Endothelial cell (in vitro differentiated cells): ENCODE results near the gene APOA1. TPM values are rescaled to one million over a fixed set of nuclear protein-coding genes. Genes with fewer than 3 reads are reported as not detected.
A peak's percentile ranks its signal among the peaks of the same experiment; 100 is the strongest.

Experiments used
- DNase-seq: peaks from one replicate; pipeline ENCODE4 v3.0.0; 2021; ENCODE audit warnings: low spot score
- H3K27ac Mint-ChIP-seq: one replicate; pipeline ENCODE4 v1.8.0; 2021; ENCODE audit warnings: mixed read lengths, inconsistent platforms; ENCODE audit not compliant: unreplicated experiment
- H3K27me3 Mint-ChIP-seq: one replicate; pipeline ENCODE4 v1.8.0; 2021; ENCODE audit warnings: mild to moderate bottlenecking, moderate library complexity, mixed read lengths, inconsistent platforms; ENCODE audit not compliant: unreplicated experiment
- H3K36me3 Mint-ChIP-seq: one replicate; pipeline ENCODE4 v1.8.0; 2021; ENCODE audit warnings: mild to moderate bottlenecking, low read depth, mixed read lengths, inconsistent platforms; ENCODE audit not compliant: unreplicated experiment
- H3K4me1 Mint-ChIP-seq: one replicate; pipeline ENCODE4 v1.8.0; 2021; ENCODE audit warnings: mild to moderate bottlenecking, mixed read lengths, inconsistent platforms; ENCODE audit not compliant: unreplicated experiment
- H3K4me3 Mint-ChIP-seq: one replicate; pipeline ENCODE4 v1.8.0; 2021; ENCODE audit warnings: mild to moderate bottlenecking, mixed read lengths, inconsistent platforms; ENCODE audit not compliant: unreplicated experiment
- H3K9me3 Mint-ChIP-seq: one replicate; pipeline ENCODE4 v1.8.0; 2021; ENCODE audit warnings: mixed read lengths, inconsistent platforms; ENCODE audit not compliant: unreplicated experiment
- total RNA-seq: library from RNA; stranded (reverse); fragmentation: NEBNext Ultra II Directional; extraction: Animal tissue kit (Norgen Biotek cat#: 25700); gene quantifications from one replicate; pipeline ENCODE4 v1.2.1, GENCODE V29; 2021; ENCODE audit not compliant: unreplicated experiment
- TF ChIP-seq, protein P1 (sequence below): fragments of 200-600 bp; sonication (generic); IDR thresholded peaks from one replicate; pipeline ENCODE4 v1.5.0; 2021; ENCODE audit warnings: antibody characterized with exemption; ENCODE audit not compliant: unreplicated experiment

The APOA1 gene
- total RNA-seq, 1 donor from 2014 or later = 1.2 TPM

DNA sequence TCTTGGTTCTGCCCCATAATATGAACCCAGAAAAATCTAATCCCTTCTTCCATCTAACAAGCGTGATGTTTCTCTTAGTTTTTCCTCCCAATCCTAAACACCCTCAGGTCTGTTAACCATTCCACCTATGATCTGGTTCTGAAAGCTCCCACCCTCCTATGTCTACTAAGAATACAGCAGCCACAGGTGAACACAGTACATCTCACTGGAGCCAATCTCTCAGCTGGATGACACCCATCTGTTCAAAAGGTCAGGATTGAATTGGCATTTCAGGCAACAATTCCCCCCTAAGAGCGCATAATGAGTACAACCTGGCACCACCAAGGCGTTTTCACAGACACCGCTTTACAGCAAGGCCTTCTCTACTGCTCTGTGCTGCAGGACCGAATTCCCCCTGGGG lies 19.0 kb upstream of the APOA1 start:
- H3K36me3 Mint-ChIP-seq = peaks cover 18% of the 10 kb centered on the region
- TF ChIP-seq, protein P1, sequence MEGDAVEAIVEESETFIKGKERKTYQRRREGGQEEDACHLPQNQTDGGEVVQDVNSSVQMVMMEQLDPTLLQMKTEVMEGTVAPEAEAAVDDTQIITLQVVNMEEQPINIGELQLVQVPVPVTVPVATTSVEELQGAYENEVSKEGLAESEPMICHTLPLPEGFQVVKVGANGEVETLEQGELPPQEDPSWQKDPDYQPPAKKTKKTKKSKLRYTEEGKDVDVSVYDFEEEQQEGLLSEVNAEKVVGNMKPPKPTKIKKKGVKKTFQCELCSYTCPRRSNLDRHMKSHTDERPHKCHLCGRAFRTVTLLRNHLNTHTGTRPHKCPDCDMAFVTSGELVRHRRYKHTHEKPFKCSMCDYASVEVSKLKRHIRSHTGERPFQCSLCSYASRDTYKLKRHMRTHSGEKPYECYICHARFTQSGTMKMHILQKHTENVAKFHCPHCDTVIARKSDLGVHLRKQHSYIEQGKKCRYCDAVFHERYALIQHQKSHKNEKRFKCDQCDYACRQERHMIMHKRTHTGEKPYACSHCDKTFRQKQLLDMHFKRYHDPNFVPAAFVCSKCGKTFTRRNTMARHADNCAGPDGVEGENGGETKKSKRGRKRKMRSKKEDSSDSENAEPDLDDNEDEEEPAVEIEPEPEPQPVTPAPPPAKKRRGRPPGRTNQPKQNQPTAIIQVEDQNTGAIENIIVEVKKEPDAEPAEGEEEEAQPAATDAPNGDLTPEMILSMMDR = no peak

DNA sequence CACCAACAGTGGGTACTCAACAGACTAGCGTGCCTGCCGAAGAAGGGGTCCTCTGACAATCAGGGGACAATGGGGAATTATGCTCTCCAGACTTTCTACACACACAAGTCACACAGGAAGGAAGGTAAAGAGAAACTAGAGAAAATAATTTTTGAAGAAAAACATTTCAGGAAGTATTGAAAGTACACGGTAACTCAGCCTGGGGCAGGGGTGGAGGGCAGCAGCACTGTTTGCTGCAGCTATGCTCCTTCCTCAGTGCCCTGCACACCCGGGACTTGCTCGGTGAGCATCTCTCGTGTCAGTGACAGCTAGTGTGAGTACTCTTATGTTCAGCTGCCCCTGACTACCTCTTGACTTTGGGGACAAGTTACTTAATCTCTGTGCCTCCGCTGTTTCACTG lies 18.0 kb upstream of the APOA1 start:
- TF ChIP-seq, protein P1 = no peak
- DNase-seq = no peak
- Mint-ChIP-seq H3K9me3 (no peaks in the 10 kb centered on the region), H3K4me3 (peak overlapping the region; percentile 17), H3K36me3 (peaks cover 12% of the 10 kb centered on the region), H3K27me3 (no peaks in the 10 kb centered on the region), H3K4me1 (peaks cover 5% of the 10 kb centered on the region), H3K27ac (no peak overlapping the region)

More for the DNA sequence above, 19.0 kb upstream of the APOA1 start:
- no peak for DNase-seq
- peaks cover 5% of the 10 kb centered on the region for H3K4me1 Mint-ChIP-seq
- no peak overlapping the region for H3K4me3 Mint-ChIP-seq
- H3K9me3 Mint-ChIP-seq = no peaks in the 10 kb centered on the region
- H3K27me3 Mint-ChIP-seq = peaks cover 1% of the 10 kb centered on the region
- H3K27ac Mint-ChIP-seq = no peak overlapping the region

DNA sequence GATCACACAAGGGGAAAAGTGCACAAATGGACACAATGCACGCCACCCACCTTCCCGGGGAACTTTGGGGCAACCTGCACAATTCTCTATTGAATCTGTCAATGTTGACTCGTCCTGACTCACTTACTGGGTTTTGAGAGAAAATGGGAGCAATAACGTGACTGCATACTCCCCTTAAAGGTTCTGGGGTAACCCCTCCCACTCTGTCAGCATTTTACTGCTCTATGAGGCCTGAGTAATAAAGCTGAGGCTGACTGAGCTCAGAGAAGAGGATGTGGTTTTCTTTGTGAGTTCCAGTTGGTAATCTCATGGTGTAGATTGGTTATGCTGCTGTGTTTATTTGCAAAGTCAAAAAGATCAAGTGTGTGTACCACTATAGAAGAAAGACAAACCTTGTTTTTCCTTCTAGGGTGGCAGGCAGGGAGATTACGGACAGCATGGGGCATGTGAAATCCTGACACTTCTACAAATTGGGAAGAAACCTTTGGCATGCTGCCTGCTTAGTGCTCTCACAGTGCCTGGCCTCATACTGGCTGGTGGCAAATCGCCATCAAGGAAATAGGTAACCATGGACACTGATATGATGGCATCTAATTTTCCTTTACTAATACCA lies 16.1 kb upstream of the APOA1 start:
- TF ChIP-seq, protein P1 = no peak
- Mint-ChIP-seq H3K4me1 (peaks cover 5% of the 10 kb centered on the region), H3K9me3 (no peaks in the 10 kb centered on the region), H3K36me3 (peaks cover 11% of the 10 kb centered on the region), H3K27me3 (no peaks in the 10 kb centered on the region), H3K27ac (peak overlapping the region; percentile 8), H3K4me3 (no peak overlapping the region)
- no peak for DNase-seq

DNA sequence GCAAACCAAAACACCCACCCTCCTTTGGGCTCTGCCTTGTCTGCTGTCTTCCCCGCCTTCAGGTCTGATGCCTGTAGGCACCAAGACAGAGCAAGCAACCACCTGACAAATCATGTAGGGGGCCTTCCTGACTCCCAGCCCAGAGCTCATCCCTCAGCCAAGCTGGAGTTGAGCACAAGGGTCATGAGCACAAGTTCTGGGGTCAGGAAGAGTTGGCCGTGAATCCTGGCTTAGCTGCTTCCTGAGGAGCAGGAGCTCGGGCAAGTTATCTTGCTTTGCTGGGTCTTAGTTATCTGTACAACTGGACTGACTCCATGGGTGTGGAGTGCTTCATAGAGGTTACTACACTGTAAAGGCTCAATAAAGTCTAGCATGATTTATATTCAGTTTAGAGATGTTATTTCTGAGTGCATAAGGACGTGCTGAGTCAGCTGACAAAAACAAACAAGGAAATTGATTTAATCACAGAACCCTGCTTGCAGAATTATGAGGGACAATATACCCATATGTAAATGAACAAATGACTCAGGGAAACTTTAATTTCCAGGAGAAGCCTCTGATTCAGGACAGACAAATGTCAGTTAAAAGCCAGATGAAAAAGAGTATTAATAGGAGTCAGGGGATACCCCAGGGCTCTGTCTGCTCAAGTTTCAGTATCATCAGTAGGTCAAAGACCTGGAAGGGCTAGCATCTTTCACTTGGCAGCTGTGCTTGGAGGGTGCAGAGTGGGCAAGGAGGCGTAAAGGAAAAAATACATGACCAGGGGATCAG lies 15.0 kb upstream of the APOA1 start:
- no peak for DNase-seq
- peaks cover 11% of the 10 kb centered on the region for H3K36me3 Mint-ChIP-seq
- no peaks in the 10 kb centered on the region for H3K9me3 Mint-ChIP-seq
- no peaks in the 10 kb centered on the region for H3K27me3 Mint-ChIP-seq
- H3K4me3 Mint-ChIP-seq = no peak overlapping the region
- no peak overlapping the region for H3K27ac Mint-ChIP-seq
- H3K4me1 Mint-ChIP-seq = peaks cover 5% of the 10 kb centered on the region
- TF ChIP-seq, protein P1 = no peak

DNA sequence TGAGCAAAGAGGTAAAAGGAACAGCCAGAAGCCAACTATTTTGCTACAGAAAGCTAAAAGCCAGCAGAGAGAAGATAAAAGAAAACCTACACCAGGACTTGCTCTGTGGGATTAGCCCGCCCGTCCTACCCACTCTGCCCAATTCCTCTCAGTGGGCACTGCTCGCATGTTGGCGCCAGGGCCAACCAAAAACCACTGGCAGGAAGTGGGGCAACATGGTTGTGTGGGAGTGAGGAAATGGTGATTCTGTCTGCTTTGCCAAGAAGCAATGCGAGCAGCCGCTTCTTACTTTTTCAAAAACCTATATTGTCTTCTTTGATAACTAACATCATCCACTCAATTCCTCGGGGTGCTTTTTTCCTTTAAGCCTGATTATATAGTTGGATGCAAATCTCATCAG lies 14.2 kb upstream of the APOA1 start:
- TF ChIP-seq, protein P1 = no peak
- no peaks in the 10 kb centered on the region for H3K27me3 Mint-ChIP-seq
- H3K9me3 Mint-ChIP-seq = no peaks in the 10 kb centered on the region
- no peak overlapping the region for H3K4me3 Mint-ChIP-seq
- H3K4me1 Mint-ChIP-seq = peaks cover 5% of the 10 kb centered on the region
- no peak for DNase-seq
- H3K27ac Mint-ChIP-seq = no peak overlapping the region
- H3K36me3 Mint-ChIP-seq = peaks cover 17% of the 10 kb centered on the region
